Breast epithelium (tissue), 3 donors: ENCODE measurements around the gene AHNAK2.

ENCODE experiments used
- POLR2A ChIP-seq: fragments of 450-650 bp; IDR thresholded peaks from one replicate; pipeline ENCODE4 v1.6.1; 2016; ENCODE audit warnings: antibody characterized with exemption, mild to moderate bottlenecking, moderate library complexity
- POLR2AphosphoS5 ChIP-seq, 3 donors: sonication (generic); formaldehyde crosslinking; IDR thresholded peaks; one replicate each; pipeline ENCODE4 v1.6.1; 2017; ENCODE audit warnings: antibody characterized with exemption in 3 of 3
- TF ChIP-seq, protein P1 (sequence below), 3 donors: fragments of 450-650 bp; IDR thresholded peaks; one replicate each; pipeline ENCODE4 v1.5.1; 2016 to 2017; ENCODE audit warnings: antibody characterized with exemption in 3 of 3, mild to moderate bottlenecking in 3 of 3, moderate library complexity in 3 of 3

DNA sequence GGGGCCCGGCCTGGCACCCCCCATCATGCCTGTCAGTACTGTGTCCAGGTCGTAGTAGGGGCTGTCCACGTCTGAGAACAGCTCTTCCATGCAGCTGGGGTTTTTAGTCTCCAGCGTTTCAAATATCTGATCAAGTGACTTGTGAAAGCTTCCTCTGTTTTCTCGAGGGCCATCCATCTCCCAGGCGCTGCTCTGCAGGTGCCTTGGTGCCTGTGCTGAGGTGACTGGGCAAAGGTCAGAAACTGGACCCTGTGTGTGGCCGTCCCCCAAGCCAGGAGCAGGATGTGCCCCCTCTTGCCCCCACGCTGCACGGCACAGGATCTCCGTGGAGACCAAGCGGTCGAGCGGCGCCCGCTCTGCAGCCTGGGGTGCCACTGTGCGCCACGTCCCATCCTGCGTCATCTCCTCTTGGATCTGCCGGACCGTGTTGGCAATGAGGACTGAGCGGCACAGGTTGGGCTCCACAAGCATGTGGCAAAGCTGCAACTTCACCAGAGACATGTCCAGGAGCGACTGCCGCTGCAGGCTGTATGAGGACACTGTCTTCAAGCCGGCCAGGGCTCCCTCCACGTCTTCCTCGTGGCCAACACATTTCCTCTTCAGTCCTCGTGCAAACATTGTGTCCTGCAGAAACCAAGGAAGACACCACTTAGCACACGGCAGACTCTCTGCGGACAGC, 33.3 kb upstream of the AHNAK2 start:
- TF ChIP-seq, protein P1, sequence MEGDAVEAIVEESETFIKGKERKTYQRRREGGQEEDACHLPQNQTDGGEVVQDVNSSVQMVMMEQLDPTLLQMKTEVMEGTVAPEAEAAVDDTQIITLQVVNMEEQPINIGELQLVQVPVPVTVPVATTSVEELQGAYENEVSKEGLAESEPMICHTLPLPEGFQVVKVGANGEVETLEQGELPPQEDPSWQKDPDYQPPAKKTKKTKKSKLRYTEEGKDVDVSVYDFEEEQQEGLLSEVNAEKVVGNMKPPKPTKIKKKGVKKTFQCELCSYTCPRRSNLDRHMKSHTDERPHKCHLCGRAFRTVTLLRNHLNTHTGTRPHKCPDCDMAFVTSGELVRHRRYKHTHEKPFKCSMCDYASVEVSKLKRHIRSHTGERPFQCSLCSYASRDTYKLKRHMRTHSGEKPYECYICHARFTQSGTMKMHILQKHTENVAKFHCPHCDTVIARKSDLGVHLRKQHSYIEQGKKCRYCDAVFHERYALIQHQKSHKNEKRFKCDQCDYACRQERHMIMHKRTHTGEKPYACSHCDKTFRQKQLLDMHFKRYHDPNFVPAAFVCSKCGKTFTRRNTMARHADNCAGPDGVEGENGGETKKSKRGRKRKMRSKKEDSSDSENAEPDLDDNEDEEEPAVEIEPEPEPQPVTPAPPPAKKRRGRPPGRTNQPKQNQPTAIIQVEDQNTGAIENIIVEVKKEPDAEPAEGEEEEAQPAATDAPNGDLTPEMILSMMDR (IDR thresholded peaks at IDR 0.05), result no peak
- no peak for TF ChIP-seq POLR2AphosphoS5 (IDR thresholded peaks at IDR 0.05)
- no peak for TF ChIP-seq POLR2A
